ENCODE results near the gene TMEM203.

TMEM203 gene

GRCh38 chr9:137187386-137187785, 18.1 kb downstream of the TMEM203 start:
- TF ChIP-seq, protein P1, sequence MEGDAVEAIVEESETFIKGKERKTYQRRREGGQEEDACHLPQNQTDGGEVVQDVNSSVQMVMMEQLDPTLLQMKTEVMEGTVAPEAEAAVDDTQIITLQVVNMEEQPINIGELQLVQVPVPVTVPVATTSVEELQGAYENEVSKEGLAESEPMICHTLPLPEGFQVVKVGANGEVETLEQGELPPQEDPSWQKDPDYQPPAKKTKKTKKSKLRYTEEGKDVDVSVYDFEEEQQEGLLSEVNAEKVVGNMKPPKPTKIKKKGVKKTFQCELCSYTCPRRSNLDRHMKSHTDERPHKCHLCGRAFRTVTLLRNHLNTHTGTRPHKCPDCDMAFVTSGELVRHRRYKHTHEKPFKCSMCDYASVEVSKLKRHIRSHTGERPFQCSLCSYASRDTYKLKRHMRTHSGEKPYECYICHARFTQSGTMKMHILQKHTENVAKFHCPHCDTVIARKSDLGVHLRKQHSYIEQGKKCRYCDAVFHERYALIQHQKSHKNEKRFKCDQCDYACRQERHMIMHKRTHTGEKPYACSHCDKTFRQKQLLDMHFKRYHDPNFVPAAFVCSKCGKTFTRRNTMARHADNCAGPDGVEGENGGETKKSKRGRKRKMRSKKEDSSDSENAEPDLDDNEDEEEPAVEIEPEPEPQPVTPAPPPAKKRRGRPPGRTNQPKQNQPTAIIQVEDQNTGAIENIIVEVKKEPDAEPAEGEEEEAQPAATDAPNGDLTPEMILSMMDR (IDR thresholded peaks at IDR 0.05; ENCODE audit: insufficient read depth, low read depth, low read length, missing control alignments) = no peak
- DNase-seq (ENCODE audit: low read depth) = no peak
- peak overlapping the region; percentile 94 for H3K4me3 ChIP-seq (ENCODE audit: low read length)

GRCh38 chr9:137186385-137186784, 19.1 kb downstream of the TMEM203 start:
- TF ChIP-seq, protein P1 (IDR thresholded peaks at IDR 0.05; ENCODE audit: insufficient read depth, low read depth, low read length, missing control alignments) = no peak
- H3K4me3 ChIP-seq (ENCODE audit: low read length) = no peak overlapping the region
- no peak for DNase-seq (ENCODE audit: low read depth)

GRCh38 chr9:137185921-137186320, 19.5 kb downstream of the TMEM203 start:
- TF ChIP-seq, protein P1 (IDR thresholded peaks at IDR 0.05; ENCODE audit: insufficient read depth, low read depth, low read length, missing control alignments) = no peak
- DNase-seq (ENCODE audit: low read depth) = no peak
- no peak overlapping the region for H3K4me3 ChIP-seq (ENCODE audit: low read length)

GRCh38 chr9:137184881-137185660, 20.4 kb downstream of the TMEM203 start:
- no peak overlapping the region for H3K4me3 ChIP-seq (ENCODE audit: low read length)
- DNase-seq (ENCODE audit: low read depth) = no peak
- TF ChIP-seq, protein P1 (IDR thresholded peaks at IDR 0.05; ENCODE audit: insufficient read depth, low read depth, low read length, missing control alignments) = no peak

DNA sequence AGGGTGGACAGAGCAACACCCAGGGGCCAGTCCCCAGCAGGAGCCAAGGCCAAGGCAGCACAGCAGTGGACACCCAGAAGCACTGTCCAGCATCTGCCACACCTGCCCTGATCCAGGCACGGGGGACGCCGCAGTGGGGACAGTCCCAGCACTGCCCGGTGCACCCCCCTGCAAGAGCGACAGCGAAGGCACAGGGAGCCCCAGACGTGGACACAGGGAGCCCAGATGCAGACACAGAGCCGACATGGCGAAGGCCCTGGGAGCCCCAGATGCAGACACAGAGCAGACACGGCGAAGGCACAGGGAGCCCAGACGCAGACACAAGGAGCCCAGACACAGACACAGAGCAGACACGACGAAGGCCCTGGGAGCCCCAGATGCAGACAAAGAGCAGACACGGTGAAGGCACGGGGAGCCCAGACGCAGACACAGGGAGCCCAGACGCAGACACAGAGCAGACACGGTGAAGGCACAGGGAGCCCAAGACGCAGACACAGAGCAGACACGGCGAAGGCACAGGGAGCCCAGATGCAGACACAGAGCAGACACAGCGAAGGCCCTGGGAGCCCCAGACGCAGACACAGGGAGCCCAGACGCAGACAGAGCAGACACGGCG, 21.4 kb downstream of the TMEM203 start:
- TF ChIP-seq, protein P1 (IDR thresholded peaks at IDR 0.05; ENCODE audit: insufficient read depth, low read depth, low read length, missing control alignments) = no peak
- DNase-seq (ENCODE audit: low read depth) = no peak
- H3K4me3 ChIP-seq (ENCODE audit: low read length) = no peak overlapping the region

- no peak for DNase-seq (ENCODE audit: low read depth)
- H3K4me3 ChIP-seq (ENCODE audit: low read length) = no peak overlapping the region
- TF ChIP-seq, protein P1 (IDR thresholded peaks at IDR 0.05; ENCODE audit: insufficient read depth, low read depth, low read length, missing control alignments) = no peak
Observed at GRCh38 chr9:137182836-137183235, 22.6 kb downstream of the TMEM203 start.
